NB4 (cell line): Measurements from ENCODE around the gene ADRA2C.

Experiments used
- MAX ChIP-seq: IDR thresholded peaks from 2 replicates; pipeline ENCODE4 v1.6.1; 2011; ENCODE audit warnings: low read depth, low read length
- MYC ChIP-seq: IDR thresholded peaks from 2 replicates; pipeline ENCODE4 v1.6.1; 2011; ENCODE audit warnings: low read depth, low read length
- POLR2A ChIP-seq: IDR thresholded peaks from 2 replicates; pipeline ENCODE4 v1.6.1; 2011; ENCODE audit warnings: mild to moderate bottlenecking; ENCODE audit not compliant: insufficient read length; ENCODE audit errors: extremely low read depth

- TF ChIP-seq MAX (0 out of 2 replicates have a peak, but pooled peaks have one; percentile 5), MYC (no peak), POLR2A (no peak)
Observed at GRCh38 chr4:3774253-3774883, 8.2 kb downstream of the ADRA2C start.
